Neuronal stem cell (in vitro differentiated cells): ENCODE measurements around the gene SYVN1.

ENCODE experiments used
- DNase-seq: peaks from one replicate; pipeline ENCODE4 v3.0.0-alpha.2; 2013; ENCODE audit warnings: low spot score
- H2AFZ ChIP-seq: one replicate; pipeline ENCODE4 v1.6.1; 2013; ENCODE audit warnings: mild to moderate bottlenecking, low read length, inconsistent platforms
- H2AK5ac ChIP-seq: 2 replicates; pipeline ENCODE4 v1.6.1; 2013; ENCODE audit warnings: low read depth, mild to moderate bottlenecking, inconsistent platforms, low read length, moderate library complexity, mixed read lengths
- H2BK120ac ChIP-seq: 2 replicates; pipeline ENCODE4 v1.6.1; 2013; ENCODE audit warnings: low read depth, mild to moderate bottlenecking, inconsistent platforms, low read length, moderate library complexity, mixed read lengths
- H2BK12ac ChIP-seq: one replicate; pipeline ENCODE4 v1.6.1; 2013; ENCODE audit warnings: low read length, inconsistent platforms
- H2BK15ac ChIP-seq: 2 replicates; pipeline ENCODE4 v1.6.1; 2013; ENCODE audit warnings: mild to moderate bottlenecking, low read length, inconsistent platforms, mixed read lengths
- H2BK5ac ChIP-seq: one replicate; pipeline ENCODE4 v1.6.1; 2013; ENCODE audit warnings: inconsistent platforms, mild to moderate bottlenecking, low read length, moderate library complexity
- H3K14ac ChIP-seq: one replicate; pipeline ENCODE4 v1.6.1; 2013; ENCODE audit warnings: low read length, inconsistent platforms
- H3K18ac ChIP-seq: 2 replicates; pipeline ENCODE4 v1.6.1; 2013; ENCODE audit warnings: low read length, inconsistent platforms
- H3K23ac ChIP-seq: 2 replicates; pipeline ENCODE4 v1.6.1; 2013; ENCODE audit warnings: low read depth, mild to moderate bottlenecking, mixed read lengths, low read length, inconsistent platforms; ENCODE audit not compliant: poor library complexity
- H3K27ac ChIP-seq: replicated peaks from 3 replicates; pipeline ENCODE4 v1.5.1; 2013; ENCODE audit warnings: low read length, inconsistent platforms
- H3K27me3 ChIP-seq, 3 experiments: 2 replicates each; pipeline ENCODE4 v1.6.1; 2013; ENCODE audit warnings: low read length in 3 of 3, mild to moderate bottlenecking in 2 of 3, inconsistent platforms in 1 of 3, low read depth in 1 of 3, mixed read lengths in 1 of 3, moderate library complexity in 1 of 3; ENCODE audit not compliant: control insufficient read depth in 3 of 3, insufficient read depth in 3 of 3
- H3K36me3 ChIP-seq, 2 donors: replicated peaks in 1 of 2; 2 replicates each; pipeline ENCODE4 v1.6.1; 2013; ENCODE audit warnings: low read length in 2 of 2; ENCODE audit not compliant: control insufficient read depth in 2 of 2, insufficient read depth in 2 of 2
- H3K4ac ChIP-seq: 2 replicates; pipeline ENCODE4 v1.6.1; 2013; ENCODE audit warnings: inconsistent platforms, mild to moderate bottlenecking, low read length, moderate library complexity
- H3K4me1 ChIP-seq, 2 donors: 1 replicate in 1 of 2; 2 replicates in 1 of 2; pipeline ENCODE4 v1.6.1; 2013; ENCODE audit warnings: low read length in 2 of 2, low read depth in 1 of 2; ENCODE audit not compliant: control insufficient read depth in 2 of 2, insufficient read depth in 1 of 2
- H3K4me2 ChIP-seq: one replicate; pipeline ENCODE4 v1.6.1; 2013; ENCODE audit warnings: mild to moderate bottlenecking, low read length, inconsistent platforms; ENCODE audit not compliant: insufficient read depth, poor library complexity, severe bottlenecking
- H3K4me3 ChIP-seq, 2 donors: 2 replicates each; pipeline ENCODE4 v1.5.1; 2013; ENCODE audit warnings: low read length in 2 of 2, mild to moderate bottlenecking in 2 of 2, inconsistent platforms in 1 of 2, moderate library complexity in 1 of 2
- H3K79me1 ChIP-seq: one replicate; pipeline ENCODE4 v1.6.1; 2013; ENCODE audit warnings: low read depth, mild to moderate bottlenecking, inconsistent platforms, low read length, moderate library complexity
- H3K9ac ChIP-seq: one replicate; pipeline ENCODE4 v1.6.1; 2013; ENCODE audit warnings: mild to moderate bottlenecking, low read depth, low read length, inconsistent platforms; ENCODE audit not compliant: poor library complexity
- H3K9me3 ChIP-seq, 2 donors: replicated peaks in 1 of 2; 2 replicates each; pipeline versions ENCODE3 to v1.6.1; 2013; ENCODE audit warnings: low read length in 2 of 2, mild to moderate bottlenecking in 2 of 2, inconsistent platforms in 1 of 2, low read depth in 1 of 2, mixed read lengths in 1 of 2, moderate library complexity in 1 of 2; ENCODE audit not compliant: control insufficient read depth in 2 of 2, insufficient read depth in 1 of 2
- H4K8ac ChIP-seq: one replicate; pipeline ENCODE4 v1.6.1; 2013; ENCODE audit warnings: low read depth, mild to moderate bottlenecking, inconsistent platforms, low read length, moderate library complexity
- H4K91ac ChIP-seq: one replicate; pipeline ENCODE4 v1.6.1; 2013; ENCODE audit warnings: low read length, low read depth, mild to moderate bottlenecking, inconsistent platforms; ENCODE audit not compliant: poor library complexity
- WGBS, 2 donors: extraction: QIAGEN DNeasy Blood & Tissue Kit; methylation state at CpG; one replicate each; pipeline ENCODE4 v1.1.7; 2013; ENCODE audit warnings: missing lambda C conversion rate in 2 of 2, mixed read lengths in 1 of 2; ENCODE audit not compliant: insufficient read length in 2 of 2, insufficient replicate concordance in 1 of 2; ENCODE audit errors: extremely low coverage in 2 of 2; 5-methylcytosine and 5-hydroxymethylcytosine counted together

Gene SYVN1

GRCh38 chr11:65170058-65170534 is 35.8 kb upstream of the SYVN1 start, which contains the start of gene SPDYC:
Gene SPDYC, plus strand, starts transcription at chr11:65170233. Its CDS starts 1,125 bp downstream, at chr11:65171358.
- Histone ChIP-seq H4K8ac (no peak within 1 kb of the TSS), H3K4me3 (peak within 1 kb of the TSS in 1 of 2 donors; percentile 35), H3K4me1 (no peaks in the 10 kb centered on the region), H3K14ac (no peak within 1 kb of the TSS), H3K36me3 (no peaks in the 10 kb centered on the region), H2BK5ac (no peak within 1 kb of the TSS), H3K79me1 (no peaks in the 10 kb centered on the region), H2BK15ac (no peak within 1 kb of the TSS), H3K27ac (no peak within 1 kb of the TSS), H3K18ac (peak within 1 kb of the TSS; percentile 67), H3K23ac (peak within 1 kb of the TSS; percentile 34), H3K9ac (no peak within 1 kb of the TSS), H3K4me2 (no peak within 1 kb of the TSS), H2AK5ac (no peak within 1 kb of the TSS), H2BK120ac (no peak within 1 kb of the TSS), H4K91ac (no peak within 1 kb of the TSS), H3K4ac (no peak within 1 kb of the TSS), H3K27me3 (no peaks in the 10 kb centered on the region), H2AFZ (peak within 1 kb of the TSS; percentile 82), H2BK12ac (no peak within 1 kb of the TSS), H3K9me3 (no peaks in the 10 kb centered on the region)
- no CpG with 5 or more reads among the region's 21 CpGs for WGBS, 2 donors
- DNase-seq: no peak

GRCh38 chr11:65169164-65169641 is 34.9 kb upstream of the SYVN1 start:
- Histone ChIP-seq H3K79me1 (no peaks in the 10 kb centered on the region), H3K4me2 (no peak overlapping the region), H2BK120ac (no peak overlapping the region), H3K36me3 (no peaks in the 10 kb centered on the region), H2BK12ac (no peak overlapping the region), H3K4me1 (no peaks in the 10 kb centered on the region), H3K23ac (no peak overlapping the region), H2AFZ (peak overlapping the region; percentile 82), H3K27me3 (no peaks in the 10 kb centered on the region), H2AK5ac (no peak overlapping the region), H3K9me3 (no peaks in the 10 kb centered on the region), H3K4ac (no peak overlapping the region), H2BK5ac (no peak overlapping the region), H3K27ac (no peak overlapping the region), H4K91ac (no peak overlapping the region), H3K18ac (no peak overlapping the region), H3K14ac (no peak overlapping the region), H3K4me3 (peak overlapping the region in 1 of 2 donors; percentile 35), H3K9ac (no peak overlapping the region), H4K8ac (no peak overlapping the region), H2BK15ac (no peak overlapping the region)
- no peak for DNase-seq
- WGBS, 2 donors: no CpG with 5 or more reads among the region's 11 CpGs

- no peak overlapping the region for H3K23ac ChIP-seq
- H3K36me3 ChIP-seq: no peaks in the 10 kb centered on the region
- H2BK15ac ChIP-seq: no peak overlapping the region
- no peak overlapping the region for H4K8ac ChIP-seq
- H3K18ac ChIP-seq: no peak overlapping the region
- no peak overlapping the region for H2BK5ac ChIP-seq
- no peak overlapping the region for H2AK5ac ChIP-seq
- no peak overlapping the region for H3K27ac ChIP-seq
- no peak overlapping the region for H3K4me3 ChIP-seq
- H2BK120ac ChIP-seq: no peak overlapping the region
- H3K79me1 ChIP-seq: no peaks in the 10 kb centered on the region
- DNase-seq: no peak
- no peaks in the 10 kb centered on the region for H3K9me3 ChIP-seq
- no peaks in the 10 kb centered on the region for H3K27me3 ChIP-seq
- no peak overlapping the region for H4K91ac ChIP-seq
- no peak overlapping the region for H2AFZ ChIP-seq
- no peak overlapping the region for H3K9ac ChIP-seq
- H2BK12ac ChIP-seq: no peak overlapping the region
- no peak overlapping the region for H3K14ac ChIP-seq
- no CpG with 5 or more reads among the region's 3 CpGs for WGBS, 2 donors
- H3K4me1 ChIP-seq: no peaks in the 10 kb centered on the region
- no peak overlapping the region for H3K4ac ChIP-seq
- H3K4me2 ChIP-seq: no peak overlapping the region
Measured at GRCh38 chr11:65167656-65168055, 33.3 kb upstream of the SYVN1 start.

GRCh38 chr11:65166893-65167292 is 32.6 kb upstream of the SYVN1 start:
- no peak overlapping the region for H3K4me3 ChIP-seq
- H2BK5ac ChIP-seq: no peak overlapping the region
- no peak for DNase-seq
- no peak overlapping the region for H3K4ac ChIP-seq
- no peak overlapping the region for H2BK12ac ChIP-seq
- no peak overlapping the region for H2BK15ac ChIP-seq
- no peak overlapping the region for H3K23ac ChIP-seq
- H4K91ac ChIP-seq: no peak overlapping the region
- H3K9me3 ChIP-seq: no peaks in the 10 kb centered on the region
- H3K18ac ChIP-seq: no peak overlapping the region
- H3K14ac ChIP-seq: no peak overlapping the region
- no CpG with 5 or more reads among the region's 3 CpGs for WGBS, 2 donors
- no peaks in the 10 kb centered on the region for H3K27me3 ChIP-seq
- no peak overlapping the region for H2AK5ac ChIP-seq
- no peak overlapping the region for H3K9ac ChIP-seq
- H3K27ac ChIP-seq: no peak overlapping the region
- H3K79me1 ChIP-seq: no peaks in the 10 kb centered on the region
- no peaks in the 10 kb centered on the region for H3K4me1 ChIP-seq
- no peak overlapping the region for H3K4me2 ChIP-seq
- no peaks in the 10 kb centered on the region for H3K36me3 ChIP-seq
- no peak overlapping the region for H2AFZ ChIP-seq
- H4K8ac ChIP-seq: no peak overlapping the region
- no peak overlapping the region for H2BK120ac ChIP-seq
